Cardiac muscle cell (in vitro differentiated cells and primary cell): Measurements from ENCODE around the gene TTC33. TPM values are rescaled to one million over a fixed set of nuclear protein-coding genes. Genes with fewer than 3 reads are reported as not detected.

Experiments used
- DNase-seq, 2 donors: peaks; one replicate each; pipeline versions ENCODE4 v3.0.0 to v3.0.0-alpha.2; 2010 to 2017; ENCODE audit warnings: low read depth in 1 of 2, low spot score in 1 of 2
- H3K27ac ChIP-seq: fragments of 200-600 bp; sonication (generic); 2 replicates; pipeline ENCODE4 v1.5.1; 2016
- H3K27me3 ChIP-seq: fragments of 200-600 bp; sonication (generic); 2 replicates; pipeline ENCODE4 v1.6.0; 2016; ENCODE audit warnings: control low read depth
- H3K36me3 ChIP-seq: fragments of 200-600 bp; sonication (generic); 2 replicates; pipeline ENCODE4 v1.5.1; 2016; ENCODE audit warnings: control low read depth
- H3K4me1 ChIP-seq: fragments of 200-600 bp; sonication (generic); 2 replicates; pipeline ENCODE4 v1.8.1; 2017; ENCODE audit warnings: low read depth, mild to moderate bottlenecking, mixed run types
- H3K4me3 ChIP-seq: fragments of 200-600 bp; sonication (generic); 2 replicates; pipeline ENCODE4 v1.5.1; 2016; ENCODE audit warnings: mild to moderate bottlenecking
- H3K9me3 ChIP-seq: fragments of 200-600 bp; sonication (generic); 2 replicates; pipeline ENCODE4 v1.5.1; 2017; ENCODE audit warnings: low read depth, mild to moderate bottlenecking, control low read depth
- CTCF ChIP-seq: IDR thresholded peaks from 2 replicates; pipeline ENCODE4 v1.5.1; 2012; ENCODE audit warnings: low read depth, mild to moderate bottlenecking, low read length
- polyA plus RNA-seq: library from polyadenylated mRNA; unstranded; fragments of >200 nt; fragmentation: Nextera tagmentation; extraction: Ambion mirVana; gene quantifications from 2 replicates; pipeline ENCODE4 v1.2.1, GENCODE V29; 2016
- total RNA-seq: library from RNA; depleted of rRNA; stranded (reverse); fragments of >200 nt; gene quantifications from 2 replicates; pipeline ENCODE4 v1.2.3, GENCODE V29; 2016

The TTC33 gene
- total and polyA plus RNA-seq, 2 experiments from 2014 or later, result 16.3 to 46.7 TPM

- Histone ChIP-seq H3K4me1 (no peaks in the 10 kb centered on the region), H3K4me3 (no peak overlapping the region), H3K36me3 (peaks cover 16% of the 10 kb centered on the region), H3K9me3 (no peaks in the 10 kb centered on the region), H3K27me3 (no peaks in the 10 kb centered on the region), H3K27ac (no peak overlapping the region)
- TF ChIP-seq CTCF, result no peak
- DNase-seq, result no peak
Measured at GRCh38 chr5:40780199-40780598, 24.4 kb upstream of the TTC33 start.

- Histone ChIP-seq H3K27me3 (no peaks in the 10 kb centered on the region), H3K36me3 (peaks cover 23% of the 10 kb centered on the region), H3K27ac (no peak overlapping the region), H3K4me3 (no peak overlapping the region), H3K9me3 (no peaks in the 10 kb centered on the region), H3K4me1 (no peaks in the 10 kb centered on the region)
- no peak for DNase-seq
- TF ChIP-seq CTCF, result no peak
Measured at GRCh38 chr5:40779561-40779960, 23.8 kb upstream of the TTC33 start.

DNA sequence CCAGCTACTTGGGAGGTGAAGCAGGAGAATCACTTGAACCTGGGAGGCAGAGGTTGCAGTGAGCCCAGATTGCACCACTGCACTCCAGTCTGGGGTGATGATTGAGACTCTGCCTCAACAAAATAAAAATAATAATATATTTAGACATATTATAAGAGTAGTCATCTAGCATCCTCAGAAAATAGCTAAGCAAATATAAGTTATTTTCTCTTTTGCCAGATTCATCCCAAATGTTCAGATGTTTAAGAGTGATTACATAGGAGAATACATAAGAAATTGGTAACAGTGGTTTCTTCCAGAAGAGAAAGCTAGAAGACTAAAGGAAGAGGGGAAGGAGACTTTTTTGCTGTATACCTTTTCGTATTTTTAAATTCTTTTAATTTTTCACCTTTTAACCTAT lies 22.4 kb upstream of the TTC33 start:
- Histone ChIP-seq H3K4me3 (no peak overlapping the region), H3K4me1 (no peaks in the 10 kb centered on the region), H3K9me3 (no peaks in the 10 kb centered on the region), H3K27me3 (no peaks in the 10 kb centered on the region), H3K36me3 (peaks cover 23% of the 10 kb centered on the region), H3K27ac (no peak overlapping the region)
- no peak for DNase-seq
- TF ChIP-seq CTCF, result no peak

GRCh38 chr5:40776658-40776977 lies 20.9 kb upstream of the TTC33 start:
- H3K4me3 ChIP-seq, result no peak overlapping the region
- no peaks in the 10 kb centered on the region for H3K9me3 ChIP-seq
- no peaks in the 10 kb centered on the region for H3K4me1 ChIP-seq
- H3K27me3 ChIP-seq, result no peaks in the 10 kb centered on the region
- H3K36me3 ChIP-seq, result peaks cover 27% of the 10 kb centered on the region
- no peak for DNase-seq
- peak overlapping the region; percentile 4 for H3K27ac ChIP-seq
- TF ChIP-seq CTCF, result no peak

GRCh38 chr5:40775846-40776657 lies 20.3 kb upstream of the TTC33 start:
- Histone ChIP-seq H3K27ac (peak overlapping the region; percentile 4), H3K36me3 (peaks cover 30% of the 10 kb centered on the region), H3K4me3 (no peak overlapping the region), H3K9me3 (no peaks in the 10 kb centered on the region), H3K4me1 (no peaks in the 10 kb centered on the region), H3K27me3 (no peaks in the 10 kb centered on the region)
- no peak for TF ChIP-seq CTCF
- no peak for DNase-seq
